ENCODE results near the gene IQSEC3.

DNA sequence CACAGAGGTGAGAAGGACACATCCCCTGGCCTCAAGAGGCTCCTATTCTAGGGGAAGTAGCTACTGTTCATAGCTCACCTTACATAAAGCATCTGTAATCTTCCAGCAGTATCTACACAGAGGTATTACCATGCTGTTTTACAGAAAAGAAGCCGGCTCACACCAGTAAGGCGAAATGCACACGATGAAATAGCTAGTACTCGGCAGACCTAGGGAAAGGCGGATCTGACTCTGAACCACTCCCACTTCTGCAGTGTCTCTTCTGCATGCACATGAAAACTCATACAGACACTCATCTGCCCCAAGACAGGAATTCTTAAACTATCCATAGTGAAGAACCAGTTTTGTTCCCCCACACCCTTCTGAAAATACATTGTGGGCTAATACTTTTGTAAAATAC, 73.6 kb downstream of the IQSEC3 start:
- no peak for TF ChIP-seq POLR2A (IDR thresholded peaks at IDR 0.05)
- TF ChIP-seq, protein P1, sequence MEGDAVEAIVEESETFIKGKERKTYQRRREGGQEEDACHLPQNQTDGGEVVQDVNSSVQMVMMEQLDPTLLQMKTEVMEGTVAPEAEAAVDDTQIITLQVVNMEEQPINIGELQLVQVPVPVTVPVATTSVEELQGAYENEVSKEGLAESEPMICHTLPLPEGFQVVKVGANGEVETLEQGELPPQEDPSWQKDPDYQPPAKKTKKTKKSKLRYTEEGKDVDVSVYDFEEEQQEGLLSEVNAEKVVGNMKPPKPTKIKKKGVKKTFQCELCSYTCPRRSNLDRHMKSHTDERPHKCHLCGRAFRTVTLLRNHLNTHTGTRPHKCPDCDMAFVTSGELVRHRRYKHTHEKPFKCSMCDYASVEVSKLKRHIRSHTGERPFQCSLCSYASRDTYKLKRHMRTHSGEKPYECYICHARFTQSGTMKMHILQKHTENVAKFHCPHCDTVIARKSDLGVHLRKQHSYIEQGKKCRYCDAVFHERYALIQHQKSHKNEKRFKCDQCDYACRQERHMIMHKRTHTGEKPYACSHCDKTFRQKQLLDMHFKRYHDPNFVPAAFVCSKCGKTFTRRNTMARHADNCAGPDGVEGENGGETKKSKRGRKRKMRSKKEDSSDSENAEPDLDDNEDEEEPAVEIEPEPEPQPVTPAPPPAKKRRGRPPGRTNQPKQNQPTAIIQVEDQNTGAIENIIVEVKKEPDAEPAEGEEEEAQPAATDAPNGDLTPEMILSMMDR (IDR thresholded peaks at IDR 0.05) = no peak

Measured in heart left ventricle (tissue), 13 donors.